HCT116 (cell line): Measurements from ENCODE around the gene NDC80. TPM values are rescaled to one million over a fixed set of nuclear protein-coding genes. Genes with fewer than 3 reads are reported as not detected.
A peak's percentile ranks its signal among the peaks of the same experiment; 100 is the strongest.

Experiments used
- ATAC-seq: fragments of 200-7000 bp; cut with Tn5 transposase; 2 replicates; pipeline ENCODE4 v1.9.1; 2020; ENCODE audit warnings: mild to moderate bottlenecking, moderate library complexity
- BruUV-seq: library from RNA; stranded (reverse); fragments of 400-500 nt; replicated peaks from 2 replicates; lab custom pipeline; 2021; lab: Mats Ljungman, UMichigan
- CTCF ChIA-PET: fragments of 300-600 bp; sonication (Branson Sonifier 250); formaldehyde crosslinking; loops from one replicate; lab custom pipeline; 2021; ENCODE audit warnings: antibody characterized with exemption; lab: Charles Lee
- POLR2A ChIA-PET: fragments of 300-600, 350-600 bp; sonication (Branson Sonifier 250); formaldehyde crosslinking; loops from one replicate; lab custom pipeline; 2021; ENCODE audit warnings: antibody characterized with exemption; lab: Charles Lee
- RAD21 ChIA-PET, 2 experiments: fragments of 300-600 bp; sonication (Branson Sonifier 250); formaldehyde crosslinking; loops; one replicate each; lab custom pipeline; 2023; ENCODE audit warnings: low total read pairs in 2 of 2; ENCODE audit not compliant: uncharacterized antibody in 2 of 2, unreplicated experiment in 2 of 2, low non-redundant PET in 1 of 2; lab: Charles Lee
- DNase-seq: peaks from one replicate; pipeline ENCODE4 v3.0.0-alpha.2; 2010; ENCODE audit warnings: low read depth, low spot score
- H2AFZ ChIP-seq: fragments of 200-600 bp; shearing (Covaris generic), sonication (generic); 2 replicates; pipeline ENCODE4 v1.6.1; 2017; ENCODE audit warnings: low read depth, mixed run types, mixed read lengths, antibody characterized with exemption, low read length; ENCODE audit not compliant: poor library complexity, severe bottlenecking
- H3K27ac ChIP-seq: 2 replicates; pipeline ENCODE4 v1.5.1; 2012; ENCODE audit warnings: low read depth, low read length
- H3K27me3 ChIP-seq: fragments of 200-600 bp; sonication (generic); 2 replicates; pipeline ENCODE4 v1.6.1; 2016; ENCODE audit warnings: mixed run types, low read length, mixed read lengths; ENCODE audit not compliant: insufficient read depth
- H3K36me3 ChIP-seq, 2 experiments: fragments of 200-500 bp in 1 of 2; fragments of 200-600 bp in 1 of 2; sonication (Bioruptor generic) in 1 of 2; sonication (generic) in 1 of 2; 2 replicates each; pipeline versions ENCODE4 v1.5.1 to v1.6.1; 2014 to 2016; ENCODE audit warnings: low read length in 2 of 2, inconsistent platforms in 1 of 2, mixed read lengths in 1 of 2, mixed run types in 1 of 2; ENCODE audit not compliant: insufficient read depth in 2 of 2, control insufficient read depth in 1 of 2
- H3K4me1 ChIP-seq, 2 experiments: fragments of 200-600 bp in 1 of 2; sonication (generic) in 1 of 2; 2 replicates each; pipeline versions ENCODE4 v1.5.1 to v1.6.1; 2012 to 2017; ENCODE audit warnings: low read length in 2 of 2, inconsistent platforms in 1 of 2, mild to moderate bottlenecking in 1 of 2, mixed read lengths in 1 of 2, mixed run types in 1 of 2, moderate library complexity in 1 of 2; ENCODE audit not compliant: insufficient read depth in 2 of 2, control insufficient read depth in 1 of 2
- H3K4me2 ChIP-seq: fragments of 200-600 bp; sonication (generic); 2 replicates; pipeline ENCODE4 v1.6.1; 2017; ENCODE audit warnings: mixed run types, low read length, mixed read lengths
- H3K4me3 ChIP-seq, 2 experiments: fragments of 200-600 bp in 1 of 2; sonication (generic) in 1 of 2; replicated peaks in 1 of 2; 2 replicates each; pipeline ENCODE4 v1.5.1; 2011 to 2016; ENCODE audit warnings: low read length in 2 of 2, control low read depth in 1 of 2, low read depth in 1 of 2, mild to moderate bottlenecking in 1 of 2, mixed read lengths in 1 of 2, mixed run types in 1 of 2
- H3K79me2 ChIP-seq: fragments of 200-600 bp; sonication (generic); 2 replicates; pipeline ENCODE4 v1.6.1; 2017; ENCODE audit warnings: mild to moderate bottlenecking, mixed run types, low read length, moderate library complexity, mixed read lengths; ENCODE audit not compliant: insufficient read depth
- H3K9ac ChIP-seq: fragments of 200-600 bp; sonication (generic); 2 replicates; pipeline ENCODE4 v1.6.1; 2016; ENCODE audit warnings: low read length, mixed read lengths
- H3K9me2 ChIP-seq: fragments of 200-600 bp; sonication (generic), shearing (Covaris generic); 2 replicates; pipeline ENCODE4 v1.6.1; 2017; ENCODE audit warnings: mixed run types, mild to moderate bottlenecking, moderate library complexity; ENCODE audit not compliant: insufficient read depth
- H3K9me3 ChIP-seq, 2 experiments: fragments of 200-500 bp in 1 of 2; fragments of 200-600 bp in 1 of 2; sonication (Bioruptor generic) in 1 of 2; sonication (generic) in 1 of 2; 2 replicates each; pipeline ENCODE4 v1.6.1; 2014 to 2017; ENCODE audit warnings: low read length in 2 of 2, mixed read lengths in 2 of 2, inconsistent platforms in 1 of 2, low read depth in 1 of 2, mild to moderate bottlenecking in 1 of 2, mixed run types in 1 of 2, moderate library complexity in 1 of 2; ENCODE audit not compliant: control insufficient read depth in 1 of 2, insufficient read depth in 1 of 2
- H4K20me1 ChIP-seq: fragments of 200-600 bp; sonication (generic), shearing (Covaris generic); 2 replicates; pipeline ENCODE4 v1.6.1; 2017; ENCODE audit warnings: mixed run types, mild to moderate bottlenecking, moderate library complexity; ENCODE audit not compliant: insufficient read depth
- CBX3 ChIP-seq: IDR thresholded peaks from 2 replicates; pipeline ENCODE4 v1.6.1; 2012; ENCODE audit warnings: low read depth
- CEBPB ChIP-seq: IDR thresholded peaks from 2 replicates; pipeline ENCODE4 v1.6.1; 2012; ENCODE audit warnings: low read depth
- EGR1 ChIP-seq: IDR thresholded peaks from 2 replicates; pipeline ENCODE4 v1.6.1; 2012; ENCODE audit warnings: low read depth
- ELF1 ChIP-seq: IDR thresholded peaks from 2 replicates; pipeline ENCODE4 v1.6.1; 2012; ENCODE audit warnings: low read depth, borderline replicate concordance
- EZH2 ChIP-seq: fragments of 200-600 bp; sonication (generic); IDR thresholded peaks from 2 replicates; pipeline ENCODE4 v1.6.1; 2017; ENCODE audit warnings: antibody characterized with exemption, mixed run types
- JUND ChIP-seq: IDR thresholded peaks from 2 replicates; pipeline ENCODE4 v1.6.1; 2012
- POLR2A ChIP-seq: IDR thresholded peaks from 2 replicates; pipeline ENCODE4 v1.7.0; 2011; ENCODE audit warnings: borderline replicate concordance; ENCODE audit not compliant: insufficient read depth, insufficient read length; ENCODE audit errors: extremely low read depth
- RAD21 ChIP-seq: IDR thresholded peaks from 2 replicates; pipeline ENCODE4 v1.6.1; 2012; ENCODE audit warnings: low read depth, mild to moderate bottlenecking
- REST ChIP-seq: IDR thresholded peaks from 2 replicates; pipeline ENCODE4 v1.6.1; 2012; ENCODE audit warnings: low read depth
- SIN3A ChIP-seq: IDR thresholded peaks from 2 replicates; pipeline ENCODE4 v1.6.1; 2012; ENCODE audit warnings: low read depth
- TCF7L2 ChIP-seq: IDR thresholded peaks from 2 replicates; pipeline ENCODE4 v1.7.0; 2011; ENCODE audit warnings: borderline replicate concordance, inconsistent platforms; ENCODE audit not compliant: insufficient read depth, insufficient read length; ENCODE audit errors: extremely low read depth
- YY1 ChIP-seq: IDR thresholded peaks from 2 replicates; pipeline ENCODE4 v1.6.1; 2011; ENCODE audit warnings: low read length, low read depth, moderate library complexity, mild to moderate bottlenecking; ENCODE audit not compliant: insufficient replicate concordance; ENCODE audit errors: extremely low read depth
- ZBTB33 ChIP-seq: IDR thresholded peaks from 2 replicates; pipeline ENCODE4 v1.6.1; 2011; ENCODE audit warnings: mild to moderate bottlenecking, low read length, moderate library complexity; ENCODE audit not compliant: insufficient replicate concordance; ENCODE audit errors: extremely low read depth
- ZFX ChIP-seq: fragments of 450-650 bp; IDR thresholded peaks from 2 replicates; pipeline ENCODE4 v1.6.1; 2017
- ZNF274 ChIP-seq: fragments of 200-500 bp; sonication (Bioruptor generic); IDR thresholded peaks from 2 replicates; pipeline ENCODE4 v1.6.1; 2014; ENCODE audit warnings: mild to moderate bottlenecking, low read depth, low read length, inconsistent platforms
- intact Hi-C: fragments of 100-400 bp; cut with micrococcal nuclease; formaldehyde crosslinking; loops from 2 replicates; pipeline ENCODE4 v1.10.0; 2022
- total RNA-seq: library from RNA; stranded (reverse); gene quantifications from one replicate; pipeline ENCODE4 v1.2.1, GENCODE V29; 2021; ENCODE audit not compliant: unreplicated experiment
- TF ChIP-seq, protein P1 (sequence below), 3 experiments: fragments of 200-600 bp in 1 of 3; sonication (generic) in 1 of 3; IDR thresholded peaks in 2 of 3; conservative IDR thresholded peaks in 1 of 3; 2 replicates each; pipeline ENCODE4 v1.5.1; 2012 to 2017; ENCODE audit warnings: low read depth in 2 of 3, low read length in 2 of 3, antibody characterized with exemption in 1 of 3, borderline replicate concordance in 1 of 3, control low read depth in 1 of 3, mild to moderate bottlenecking in 1 of 3, mixed read lengths in 1 of 3, mixed run types in 1 of 3, moderate library complexity in 1 of 3; ENCODE audit not compliant: insufficient read depth in 1 of 3
- TF ChIP-seq, protein P2 (sequence below): IDR thresholded peaks from 2 replicates; pipeline ENCODE4 v1.6.1; 2012

NDC80 gene
- total RNA-seq, 1 experiment from 2014 or later = 46.0 TPM

DNA sequence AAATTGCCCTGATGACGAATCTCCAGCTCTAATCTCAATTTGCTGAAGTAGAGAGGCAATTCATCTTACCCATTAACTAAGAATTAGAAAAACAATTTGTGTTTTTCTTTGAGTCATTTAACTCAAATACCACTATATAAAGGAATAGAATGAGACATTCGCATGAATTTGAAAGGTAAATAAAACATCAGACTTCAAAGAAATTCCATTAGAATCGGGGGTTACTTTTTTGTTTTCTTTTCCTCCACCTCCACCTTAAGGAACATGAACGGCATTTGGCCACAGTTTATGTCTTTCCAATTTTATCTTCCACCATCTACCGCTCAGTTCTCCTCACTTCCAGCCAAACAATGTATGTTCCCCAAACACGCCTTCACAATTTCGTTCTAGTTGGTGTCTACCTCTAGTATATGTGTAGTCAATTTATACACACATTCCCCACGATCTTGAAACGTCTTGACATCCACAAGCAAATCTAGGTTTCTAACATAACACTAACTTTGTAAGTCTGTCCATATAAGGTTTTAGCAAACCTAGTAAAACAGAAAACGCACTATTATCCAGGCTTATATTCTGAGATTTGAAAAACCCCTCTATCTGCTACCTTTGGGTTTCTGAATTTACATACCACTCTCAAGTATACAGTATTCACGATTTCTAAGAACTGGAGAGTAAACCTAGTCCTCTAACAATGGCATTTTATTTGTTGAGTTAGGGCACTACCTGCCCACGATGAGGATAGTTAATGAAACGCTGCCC lies 83.0 kb downstream of the NDC80 start:
- ChIA-PET POLR2A (interaction anchor here (1.1 kb wide), 1 partner anchor 48 kb away, joined by 4 read pairs; no protein-coding TSS in a partner anchor), RAD21 (no interaction called here), CTCF (no interaction called here)
- Histone ChIP-seq H3K4me2 (peak overlapping the region; percentile 83), H2AFZ (no peak overlapping the region), H3K4me1 (peaks cover 26 to 44% of the 10 kb centered on the region in 2 experiments), H3K9ac (peak overlapping the region; percentile 90), H3K4me3 (peak overlapping the region; percentile 89 to 93), H4K20me1 (peaks cover 13% of the 10 kb centered on the region; the same call in 1 of the 2 replicates), H3K36me3 (no peaks in the 10 kb centered on the region), H3K9me3 (no peaks in the 10 kb centered on the region), H3K9me2 (no peaks in the 10 kb centered on the region), H3K27ac (no peak overlapping the region), H3K27me3 (no peaks in the 10 kb centered on the region), H3K79me2 (peaks cover 36% of the 10 kb centered on the region)
- intact Hi-C loops = no loop called here
- TF ChIP-seq, protein P1, sequence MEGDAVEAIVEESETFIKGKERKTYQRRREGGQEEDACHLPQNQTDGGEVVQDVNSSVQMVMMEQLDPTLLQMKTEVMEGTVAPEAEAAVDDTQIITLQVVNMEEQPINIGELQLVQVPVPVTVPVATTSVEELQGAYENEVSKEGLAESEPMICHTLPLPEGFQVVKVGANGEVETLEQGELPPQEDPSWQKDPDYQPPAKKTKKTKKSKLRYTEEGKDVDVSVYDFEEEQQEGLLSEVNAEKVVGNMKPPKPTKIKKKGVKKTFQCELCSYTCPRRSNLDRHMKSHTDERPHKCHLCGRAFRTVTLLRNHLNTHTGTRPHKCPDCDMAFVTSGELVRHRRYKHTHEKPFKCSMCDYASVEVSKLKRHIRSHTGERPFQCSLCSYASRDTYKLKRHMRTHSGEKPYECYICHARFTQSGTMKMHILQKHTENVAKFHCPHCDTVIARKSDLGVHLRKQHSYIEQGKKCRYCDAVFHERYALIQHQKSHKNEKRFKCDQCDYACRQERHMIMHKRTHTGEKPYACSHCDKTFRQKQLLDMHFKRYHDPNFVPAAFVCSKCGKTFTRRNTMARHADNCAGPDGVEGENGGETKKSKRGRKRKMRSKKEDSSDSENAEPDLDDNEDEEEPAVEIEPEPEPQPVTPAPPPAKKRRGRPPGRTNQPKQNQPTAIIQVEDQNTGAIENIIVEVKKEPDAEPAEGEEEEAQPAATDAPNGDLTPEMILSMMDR (IDR thresholded peaks at IDR 0.05 in 2 of 3, conservative IDR thresholded peaks at IDR 0.05 in 1 of 3; ENCODE audit: borderline replicate concordance in 1 of 3, insufficient read depth in 1 of 3, low read depth in 2 of 3, low read length in 2 of 3) = no peak
- TF ChIP-seq YY1 (no peak), CEBPB (no peak), ZBTB33 (no peak), ELF1 (no peak; the same call in 1 of the 2 replicates), SIN3A (no peak), RAD21 (no peak), EGR1 (no peak), JUND (no peak), ZNF274 (no peak), POLR2A (no peak), CBX3 (no peak), TCF7L2 (no peak), REST (no peak), ZFX (no peak), EZH2 (no peak)
- TF ChIP-seq, protein P2, sequence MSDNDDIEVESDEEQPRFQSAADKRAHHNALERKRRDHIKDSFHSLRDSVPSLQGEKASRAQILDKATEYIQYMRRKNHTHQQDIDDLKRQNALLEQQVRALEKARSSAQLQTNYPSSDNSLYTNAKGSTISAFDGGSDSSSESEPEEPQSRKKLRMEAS = no peak
- no peak for DNase-seq
- BruUV-seq = no TSS peak
- ATAC-seq = no peak
